ENCODE results near the gene SMU1.

SMU1 gene

GRCh38 chr9:33043671-33044070, 32.8 kb downstream of the SMU1 start:
- no peak for DNase-seq

- DNase-seq = no peak
Observed at GRCh38 chr9:33042473-33042872, 34.0 kb downstream of the SMU1 start.

- DNase-seq = no peak
Observed at GRCh38 chr9:33041432-33042188, 34.9 kb downstream of the SMU1 start.

DNA sequence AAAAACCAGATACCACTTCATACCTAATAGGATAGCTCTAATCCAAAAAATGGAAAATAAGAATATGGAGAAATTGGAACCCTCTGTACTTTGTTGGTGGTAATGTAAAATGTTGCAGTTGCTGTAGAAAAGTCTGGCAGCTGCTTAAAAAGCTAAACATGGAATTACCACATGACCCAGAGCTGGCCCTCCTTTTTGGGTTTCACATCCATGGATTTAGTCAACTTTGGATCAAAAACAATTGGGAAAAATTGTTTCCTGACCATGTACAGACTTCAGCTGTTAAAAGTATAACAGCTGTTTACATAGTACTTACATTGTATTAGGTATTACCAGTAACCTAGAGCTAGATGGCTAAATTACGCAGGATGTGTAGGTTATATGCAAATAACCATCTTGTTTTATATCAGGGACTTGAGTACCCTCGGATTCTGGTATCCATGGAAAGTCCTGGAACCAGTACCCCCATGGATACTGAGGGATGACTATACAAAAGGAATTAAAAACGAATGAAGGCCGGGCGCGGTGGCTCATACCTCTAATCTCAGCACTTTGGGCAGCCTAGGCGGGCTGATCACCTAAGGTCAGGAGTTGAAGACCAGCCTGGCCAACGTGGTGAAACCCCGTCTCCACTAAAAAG, 35.6 kb downstream of the SMU1 start:
- no peak for DNase-seq

- no peak for DNase-seq
Observed at GRCh38 chr9:33032865-33033264, 43.6 kb downstream of the SMU1 start.

DNA sequence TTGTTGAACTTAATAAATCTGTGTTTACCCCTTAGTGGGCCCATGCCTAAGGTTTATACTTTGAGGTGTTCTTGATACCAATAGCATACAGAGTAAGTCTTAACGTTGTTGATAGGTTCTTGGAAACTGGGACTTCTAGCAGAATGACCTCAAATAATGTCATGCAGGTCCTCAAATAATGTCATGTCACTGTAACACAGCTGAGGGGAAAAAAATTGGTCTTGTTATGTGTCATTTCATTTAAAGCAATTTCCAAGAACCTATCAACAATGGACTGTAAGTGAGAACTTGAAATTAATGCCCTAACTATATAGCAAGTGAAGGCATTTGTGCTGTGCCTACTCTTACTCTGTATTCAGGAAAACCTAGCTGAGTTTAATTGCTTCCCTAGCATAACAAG, 44.2 kb downstream of the SMU1 start:
- DNase-seq = no peak

DNA sequence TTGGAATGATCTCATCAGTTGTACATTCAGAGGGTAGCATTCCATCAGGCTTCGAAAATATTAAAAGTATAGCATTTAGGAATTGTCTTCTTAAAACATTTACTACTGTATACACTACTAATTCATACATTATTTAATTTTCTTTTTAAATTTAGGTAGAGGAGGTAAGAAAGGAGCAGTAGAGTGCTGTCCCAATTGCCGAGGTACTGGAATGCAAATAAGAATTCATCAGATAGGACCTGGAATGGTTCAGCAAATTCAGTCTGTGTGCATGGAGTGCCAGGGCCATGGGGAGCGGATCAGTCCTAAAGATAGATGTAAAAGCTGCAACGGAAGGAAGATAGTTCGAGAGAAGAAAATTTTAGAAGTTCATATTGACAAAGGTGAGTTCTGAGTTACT, 46.2 kb downstream of the SMU1 start:
- DNase-seq = no peak

DNA sequence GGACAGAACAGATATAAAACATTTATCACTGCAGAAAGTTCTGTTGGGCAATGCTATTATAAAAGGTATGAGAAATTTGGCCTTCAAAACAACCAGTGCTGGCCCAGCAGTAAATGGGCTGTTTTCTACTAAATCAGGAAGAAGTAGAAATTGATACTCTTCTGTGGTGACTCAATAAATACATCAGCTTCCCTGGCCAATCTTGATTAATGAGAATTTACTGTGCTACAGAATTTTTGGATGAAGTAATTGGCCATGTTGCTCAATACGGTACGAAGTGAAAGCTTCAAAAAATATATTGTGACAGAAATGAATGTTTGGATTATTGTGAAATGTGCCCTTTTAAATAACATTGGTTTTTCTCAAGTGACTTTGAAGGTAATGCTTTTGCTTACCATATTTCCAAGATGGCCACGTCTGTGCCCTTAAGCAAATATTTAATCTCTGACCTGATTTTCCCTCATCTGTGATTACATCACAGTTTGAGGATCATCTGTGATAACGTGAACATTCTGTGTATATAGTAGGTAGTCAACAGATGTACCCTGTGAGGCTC, 47.2 kb downstream of the SMU1 start:
- no peak for DNase-seq

DNA sequence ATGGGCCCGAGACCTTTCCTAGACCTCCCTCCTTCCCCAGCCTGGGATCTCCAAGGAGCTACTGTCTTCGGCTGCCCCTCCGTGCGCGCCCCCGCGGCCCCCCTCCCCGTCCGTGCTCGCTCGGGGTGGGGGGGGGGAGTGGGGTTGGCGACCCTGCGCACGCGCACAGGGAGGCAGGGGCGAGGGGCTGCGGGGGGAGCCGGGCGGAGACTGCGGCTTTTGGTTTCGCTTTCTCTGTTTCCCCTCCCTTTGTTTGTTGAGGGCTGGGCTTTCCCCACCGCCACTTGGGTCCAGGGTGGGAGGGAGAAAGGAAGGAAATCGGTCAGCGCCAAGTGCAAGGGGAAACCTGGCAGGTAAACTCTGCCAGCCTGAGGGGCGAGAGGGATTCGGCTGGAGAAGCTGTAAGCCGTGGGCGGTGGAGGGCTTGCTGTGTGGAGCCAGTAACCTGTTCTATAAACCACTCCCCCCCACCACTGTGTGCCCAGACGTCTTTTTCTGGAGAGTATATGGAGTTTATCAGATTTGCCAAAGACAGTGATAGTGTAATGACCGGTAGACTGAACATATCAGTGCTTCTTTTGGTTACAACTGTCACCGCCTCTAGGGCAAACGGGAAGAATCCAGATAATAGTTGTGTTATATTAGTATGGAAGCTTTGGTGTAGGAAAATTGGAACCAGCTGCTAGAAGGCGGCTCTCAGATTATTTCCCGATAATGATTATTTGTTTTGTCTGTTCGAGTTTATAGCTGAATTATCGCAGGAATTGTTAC, 50.7 kb downstream of the SMU1 start:
- DNase-seq = peak; percentile 69

DNA sequence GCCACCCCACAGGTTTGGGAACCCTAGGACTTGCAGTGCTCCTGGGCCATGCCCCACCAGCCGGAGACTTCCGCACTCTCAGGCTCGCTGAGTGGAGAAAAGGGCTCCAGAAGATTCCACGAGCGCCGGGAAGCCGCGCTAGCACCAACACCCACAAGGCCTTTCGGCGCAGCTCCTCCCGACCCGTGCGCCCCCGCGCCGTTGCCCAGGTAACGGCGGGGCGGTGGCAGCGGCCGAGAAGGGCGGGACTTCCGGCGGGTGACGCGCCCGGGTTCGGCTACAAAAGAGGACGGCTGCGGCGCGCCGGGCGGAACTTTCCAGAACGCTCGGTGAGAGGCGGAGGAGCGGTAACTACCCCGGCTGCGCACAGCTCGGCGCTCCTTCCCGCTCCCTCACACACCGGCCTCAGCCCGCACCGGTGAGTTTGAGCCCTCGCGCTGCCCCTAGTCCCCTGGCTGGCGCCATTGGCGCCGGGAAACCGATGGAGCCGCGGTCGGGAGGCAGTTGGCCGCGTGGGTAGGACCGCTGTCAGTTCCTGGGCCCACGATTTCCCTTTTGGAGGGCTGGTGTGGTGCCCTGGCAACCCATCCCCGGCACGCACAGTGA, 51.4 kb downstream of the SMU1 start, which contains the start of gene DNAJA1:
Gene DNAJA1, plus strand, starts transcription at position 308 of the 606 bp plus-strand sequence. CDS start 1,212 bp downstream, outside the sequence.
- DNase-seq = peak; percentile 94

DNA sequence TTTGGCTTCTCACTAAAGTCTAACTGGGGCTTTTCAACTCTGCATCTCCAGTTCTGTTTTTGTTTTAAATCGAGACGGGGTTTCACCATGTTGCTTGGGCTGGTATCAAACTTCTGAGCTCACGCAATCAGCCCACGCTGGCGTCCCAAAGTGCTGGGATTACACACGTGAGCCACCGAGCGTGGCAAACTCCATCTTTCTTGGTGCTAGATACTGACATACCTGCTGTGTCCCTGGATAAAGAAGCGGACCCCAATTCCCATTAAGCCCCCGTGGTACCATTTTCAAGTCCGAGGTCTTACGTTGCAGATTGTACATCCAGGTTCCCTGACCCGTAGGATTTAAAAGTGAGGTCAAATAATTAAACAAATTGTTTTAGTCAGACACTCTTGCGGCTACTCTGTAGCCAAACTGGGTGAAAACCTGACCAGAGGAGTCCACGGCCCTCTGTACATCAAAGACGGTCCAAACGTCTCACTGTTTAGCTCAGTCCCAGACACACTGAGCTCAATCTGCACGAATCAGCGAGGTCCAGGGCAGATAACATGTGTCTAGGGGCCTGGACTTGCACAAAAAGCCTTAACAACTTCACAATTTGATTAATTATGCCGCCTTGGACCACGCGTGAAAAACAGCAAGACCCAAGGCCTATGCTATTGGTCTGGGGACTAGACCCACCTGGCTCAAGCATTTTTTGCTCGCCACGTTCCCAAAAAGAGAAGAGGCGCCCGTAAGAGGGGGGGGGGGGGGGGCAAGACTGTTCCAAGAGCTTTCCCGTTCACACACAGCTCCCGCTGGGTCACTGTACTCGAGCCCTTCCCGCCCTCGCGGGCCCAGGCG, 52.1 kb downstream of the SMU1 start:
- DNase-seq = peak; percentile 11

DNA sequence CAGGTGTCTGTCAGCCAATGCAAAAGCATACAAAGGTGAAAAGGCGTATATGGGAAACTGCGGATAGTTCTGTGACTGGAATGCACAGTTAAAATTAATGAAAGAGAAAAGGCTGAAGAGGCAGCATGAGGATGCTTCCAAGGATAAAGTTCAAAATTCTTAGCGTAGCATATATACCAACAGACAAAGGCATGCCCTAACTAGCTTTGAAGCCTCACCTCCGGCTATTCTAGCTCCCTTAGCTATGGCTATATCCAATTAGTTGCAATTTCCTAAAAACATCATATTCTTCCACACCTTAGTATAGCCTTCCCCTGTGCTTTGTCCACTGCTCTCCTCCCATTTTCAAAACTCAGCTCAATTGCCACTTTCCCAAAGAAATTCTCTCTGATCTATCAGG, 52.8 kb downstream of the SMU1 start:
- DNase-seq = no peak

- DNase-seq = no peak
Observed at GRCh38 chr9:33022755-33023154, 53.7 kb downstream of the SMU1 start.

GRCh38 chr9:33022303-33022702, 54.2 kb downstream of the SMU1 start:
- no peak for DNase-seq

- DNase-seq = no peak
Observed at GRCh38 chr9:33019797-33020196, 56.7 kb downstream of the SMU1 start.

DNA sequence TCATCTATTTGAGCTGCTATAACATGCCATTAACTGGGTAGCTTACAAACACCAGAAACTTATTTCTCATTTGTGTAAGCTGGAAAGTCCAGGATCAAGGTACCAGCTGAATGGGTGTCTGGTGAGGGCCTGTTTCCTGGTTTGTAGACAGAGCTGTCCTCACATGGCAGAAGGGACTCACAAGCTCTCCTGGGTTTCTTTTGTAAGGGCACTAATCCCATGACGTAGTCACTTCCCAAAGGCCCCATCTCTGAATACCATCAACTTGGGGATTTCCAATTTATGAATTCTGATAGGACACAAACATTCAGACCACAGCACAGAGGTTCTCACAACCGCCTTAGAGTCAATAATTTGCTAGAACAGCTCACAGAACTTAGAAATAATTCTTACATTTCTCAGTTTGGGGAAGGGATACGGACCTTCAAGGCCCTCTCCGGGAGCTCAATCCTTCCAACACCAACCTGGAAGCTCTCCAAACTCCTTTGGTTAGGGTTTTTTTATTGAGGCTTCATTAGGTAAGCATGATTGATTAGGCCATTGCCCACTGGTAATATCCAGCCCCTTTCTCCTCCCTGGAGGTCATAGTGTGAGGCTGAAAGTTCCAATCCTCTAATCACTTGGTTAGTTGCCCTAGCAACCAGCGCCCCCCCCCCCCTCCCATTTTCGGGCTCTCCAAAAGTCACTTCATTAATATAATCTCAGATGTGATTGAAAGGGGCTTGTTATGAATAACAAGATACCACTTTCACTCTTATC, 59.0 kb downstream of the SMU1 start:
- DNase-seq = no peak

- DNase-seq = no peak
Observed at GRCh38 chr9:33014665-33015014, 61.8 kb downstream of the SMU1 start.

DNA sequence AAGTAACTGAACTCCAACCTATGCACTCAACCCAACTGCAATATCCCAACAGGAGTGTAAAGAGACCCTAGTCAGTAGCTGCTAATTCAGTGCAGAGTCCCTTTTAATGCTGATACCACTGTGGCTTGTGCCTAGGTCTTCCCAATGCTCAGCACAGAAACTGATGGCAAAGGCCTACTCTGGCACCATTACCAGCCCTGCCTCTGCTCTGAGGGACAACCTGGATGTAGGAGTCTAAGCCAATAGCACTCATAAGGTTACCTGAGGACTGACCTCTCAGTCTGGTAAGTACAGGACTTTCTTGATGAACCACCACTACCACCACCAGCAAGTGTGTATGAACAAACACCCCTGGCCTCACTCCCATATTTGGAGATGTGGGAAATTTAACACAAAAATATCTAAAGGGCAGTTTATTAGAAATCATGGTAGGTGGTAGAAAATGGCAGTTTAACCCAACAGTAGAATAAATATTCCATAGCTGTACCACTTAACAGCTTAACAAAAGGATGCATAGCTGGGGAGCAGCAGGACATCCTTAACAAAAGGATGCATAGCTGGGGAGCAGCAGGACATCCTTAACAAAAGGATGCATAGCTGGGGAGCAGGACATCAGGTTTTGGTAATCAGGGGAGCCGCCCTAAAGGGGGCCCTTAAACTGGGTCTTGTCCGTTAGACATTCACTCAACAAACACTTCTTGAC, 62.4 kb downstream of the SMU1 start:
- no peak for DNase-seq

- DNase-seq = no peak
Observed at GRCh38 chr9:33012328-33013069, 64.0 kb downstream of the SMU1 start.

DNA sequence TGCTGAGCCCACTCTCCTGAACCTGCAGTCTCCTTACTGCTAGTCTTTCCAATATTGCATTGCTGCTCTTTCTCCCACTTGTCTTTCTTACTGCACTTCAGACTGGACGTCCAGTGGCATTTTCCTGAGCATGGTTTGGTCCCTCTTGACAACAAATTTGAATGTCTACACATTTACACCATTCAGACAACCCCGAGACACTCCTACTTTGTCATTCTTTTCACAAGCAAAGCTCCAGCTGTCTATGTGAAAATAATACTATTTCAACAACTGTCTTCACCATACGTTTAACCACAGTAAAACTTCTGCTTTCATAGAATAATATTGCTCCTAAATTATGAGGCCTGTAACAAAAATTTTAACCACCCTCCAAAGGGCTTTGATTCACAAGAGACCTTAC, 64.6 kb downstream of the SMU1 start:
- DNase-seq = no peak

Measured in stimulated activated CD4-positive, alpha-beta T cell treated with anti-CD3 and anti-CD28 coated beads, Interleukin-1b, Interleukin-23, amount 100 ng/mL, for 48 hours (primary cell).